ENCODE measurements around the gene CACNA1C.

The CACNA1C gene

DNA sequence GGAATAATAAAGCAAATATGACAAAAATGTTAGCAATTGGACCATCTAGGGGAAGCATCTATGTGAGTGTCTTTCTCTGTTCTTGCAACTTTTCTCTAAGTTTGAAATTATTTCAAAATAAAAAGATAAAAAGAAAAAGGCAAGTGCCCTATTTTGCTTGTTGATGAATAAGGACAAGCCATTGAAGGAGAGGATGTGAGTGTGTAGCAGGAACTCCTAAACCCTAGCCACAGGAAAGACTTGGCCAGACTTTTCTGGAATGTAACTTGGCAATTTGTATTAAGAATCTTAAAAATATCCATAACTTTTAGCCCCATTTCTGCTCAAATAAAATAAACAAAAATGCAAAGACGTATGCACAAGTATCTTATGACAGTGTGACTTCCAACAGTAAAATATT is 279.4 kb downstream of the CACNA1C start:
- no peak for DNase-seq

DNA sequence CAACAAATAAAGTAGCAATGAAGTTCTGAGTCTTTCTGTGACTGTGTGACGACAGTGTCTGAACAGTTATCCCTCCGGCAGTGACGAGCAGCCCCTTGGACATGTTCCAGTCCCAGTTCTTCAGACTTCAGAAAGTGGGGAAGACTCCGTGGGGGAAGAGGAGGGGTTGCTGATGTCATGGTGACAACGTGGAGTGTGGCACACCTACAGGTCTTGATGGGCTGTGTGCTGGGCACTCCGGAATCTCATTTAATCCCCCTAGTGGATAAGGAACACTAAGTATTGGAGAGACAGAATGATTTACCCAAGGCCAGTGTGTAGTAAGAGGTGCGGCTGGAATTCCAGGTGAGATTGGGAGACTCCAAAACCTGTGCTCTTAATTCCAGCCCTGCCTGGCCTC is 280.2 kb downstream of the CACNA1C start:
- no peak for DNase-seq

DNA sequence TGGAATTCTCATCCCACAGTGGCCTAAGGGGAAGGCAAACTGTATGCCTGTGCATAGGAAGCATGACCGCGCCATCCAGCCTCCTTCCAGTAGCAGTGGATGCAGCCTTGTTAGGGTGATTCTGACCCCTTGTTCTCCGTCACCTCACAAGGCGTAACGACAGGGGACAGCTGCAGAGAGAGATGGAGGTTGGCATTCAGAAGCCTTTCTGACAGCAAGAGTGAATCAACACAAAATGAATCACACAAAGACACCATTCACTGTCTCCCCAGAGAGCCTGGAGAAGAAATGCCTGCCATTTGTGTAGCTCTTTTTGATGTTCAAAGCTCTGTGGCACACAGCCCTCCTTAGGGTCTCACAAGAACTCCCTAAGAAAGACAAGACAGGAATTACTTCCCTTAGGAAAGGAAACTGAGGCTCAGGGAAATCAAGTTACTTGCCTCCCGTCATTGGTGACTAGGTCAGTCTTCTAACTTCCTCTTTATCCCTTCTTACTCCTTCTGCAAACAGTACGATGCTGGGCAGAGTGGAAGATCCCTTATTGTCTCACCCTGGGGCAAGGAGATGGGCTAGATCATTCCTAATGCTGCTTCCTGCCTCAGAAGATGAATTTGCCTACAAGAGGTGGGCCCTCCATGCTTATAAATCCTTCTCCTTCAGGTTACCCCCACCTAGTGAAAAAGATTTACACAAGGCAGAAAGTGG is 280.9 kb downstream of the CACNA1C start:
- DNase-seq, result no peak

DNA sequence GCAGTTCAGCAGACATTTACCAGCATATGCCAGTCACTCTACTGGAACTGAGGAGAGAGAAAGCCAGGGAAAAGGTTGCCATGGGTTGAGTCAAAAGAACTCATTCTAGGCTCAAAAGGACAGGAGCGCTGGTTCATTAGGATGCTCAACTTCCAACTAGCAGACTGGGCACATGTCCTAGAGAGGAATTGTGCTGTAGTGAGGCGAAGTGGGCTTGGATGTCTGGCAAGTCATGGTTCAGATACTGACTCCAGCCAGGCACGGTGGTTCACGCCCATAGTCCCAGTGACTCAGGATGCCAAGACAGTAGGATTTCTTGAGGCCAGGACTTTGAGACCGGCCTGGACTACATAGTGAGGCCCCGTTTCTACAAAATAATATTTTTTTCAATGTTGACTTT is 281.5 kb downstream of the CACNA1C start:
- no peak for DNase-seq

DNA sequence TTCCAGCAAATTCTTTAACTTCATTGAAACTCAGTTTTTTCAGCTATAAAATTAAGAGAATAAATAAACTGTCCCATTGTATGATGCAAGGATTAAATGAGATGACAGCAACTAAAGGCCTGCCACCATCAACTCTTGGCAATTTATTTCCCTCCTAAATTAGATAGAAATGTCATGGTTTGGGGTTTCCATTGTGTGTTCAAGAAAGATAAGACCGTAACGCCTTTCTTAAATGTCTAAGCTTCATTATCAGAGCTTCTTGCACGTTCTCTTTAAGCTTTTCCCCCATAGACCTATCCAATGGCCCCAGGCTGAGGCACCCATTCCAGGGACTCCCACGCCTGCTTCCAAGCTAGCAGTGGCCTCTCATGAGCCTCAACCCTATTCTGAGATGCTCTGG is 281.9 kb downstream of the CACNA1C start:
- no peak for DNase-seq

DNA sequence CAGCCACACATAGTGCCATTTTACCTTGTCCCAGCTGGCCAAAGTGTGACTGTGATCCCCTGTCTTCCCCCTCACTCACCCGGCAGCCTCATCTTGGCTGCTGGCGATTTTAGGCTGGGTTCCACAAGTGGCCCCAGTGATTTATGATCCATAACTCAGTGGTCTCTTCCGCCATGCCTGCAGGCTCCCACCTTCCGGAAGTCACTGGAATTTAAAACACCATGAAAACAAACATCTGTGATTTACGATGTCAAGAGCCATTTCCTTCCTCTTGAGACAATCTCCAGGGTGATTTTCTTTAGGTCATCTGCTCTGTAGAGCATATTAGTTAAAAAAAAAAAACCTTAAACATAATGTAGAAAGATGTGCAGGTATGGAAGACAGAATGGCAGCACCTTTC is 282.3 kb downstream of the CACNA1C start:
- no peak for DNase-seq

DNA sequence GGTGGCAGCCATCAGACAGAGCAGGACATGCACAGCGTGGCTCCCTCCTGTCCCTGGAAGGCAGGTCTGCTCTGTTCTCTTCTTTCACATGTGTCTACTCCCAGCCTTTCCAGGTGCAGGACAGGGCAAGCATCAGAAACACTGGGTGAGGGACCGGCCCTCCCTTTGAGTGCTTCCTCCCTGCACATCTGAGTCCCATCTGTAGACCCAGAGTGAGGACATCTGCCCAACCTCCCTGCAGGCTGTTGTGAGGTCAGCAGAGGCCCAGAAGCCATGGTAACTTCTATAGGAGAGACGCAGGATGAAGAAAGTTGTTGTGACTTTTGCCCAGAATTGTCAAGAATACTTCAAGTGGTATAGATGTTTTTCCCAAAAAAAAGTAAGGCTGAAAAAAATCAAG is 282.7 kb downstream of the CACNA1C start:
- DNase-seq, result no peak

DNA sequence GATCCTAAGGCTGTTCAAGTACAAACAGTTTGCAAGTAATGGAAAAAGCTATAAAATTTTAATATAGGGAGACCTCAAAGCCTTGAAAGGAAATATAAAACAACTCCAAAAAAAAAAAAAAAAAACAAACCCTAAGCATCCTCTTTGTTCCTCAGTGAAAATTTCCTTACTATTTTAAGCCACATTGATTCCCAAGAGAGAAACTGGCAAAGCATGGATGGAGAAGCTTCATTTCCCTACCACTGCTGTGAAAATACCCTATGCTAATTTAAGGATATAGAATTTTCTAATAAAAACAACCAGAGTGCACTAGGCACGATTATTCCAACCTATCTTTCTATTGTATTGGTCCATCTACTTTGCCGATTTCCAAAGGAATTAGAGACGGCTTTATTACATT is 283.1 kb downstream of the CACNA1C start:
- no peak for DNase-seq

DNA sequence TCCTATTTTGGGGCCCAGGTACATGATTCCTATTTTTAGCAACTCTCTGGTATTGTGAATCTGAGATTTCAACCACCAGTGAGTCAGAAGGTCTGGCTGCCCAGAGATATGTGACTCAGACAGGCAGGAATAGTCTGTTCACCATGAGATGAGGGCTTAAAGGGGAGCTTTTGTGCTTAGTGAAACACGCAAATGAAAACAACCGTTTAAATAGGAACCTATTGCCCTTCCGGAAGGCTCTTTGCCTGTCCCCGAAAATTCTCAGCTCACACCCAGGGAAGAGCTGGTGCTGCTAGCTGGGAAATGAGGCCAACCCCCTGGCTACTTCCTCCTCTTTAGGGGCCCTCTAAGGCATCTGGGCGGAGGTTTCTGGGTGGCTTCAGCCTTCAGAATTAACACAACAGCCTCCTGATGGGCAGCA is 283.6 kb downstream of the CACNA1C start:
- no peak for DNase-seq

DNA sequence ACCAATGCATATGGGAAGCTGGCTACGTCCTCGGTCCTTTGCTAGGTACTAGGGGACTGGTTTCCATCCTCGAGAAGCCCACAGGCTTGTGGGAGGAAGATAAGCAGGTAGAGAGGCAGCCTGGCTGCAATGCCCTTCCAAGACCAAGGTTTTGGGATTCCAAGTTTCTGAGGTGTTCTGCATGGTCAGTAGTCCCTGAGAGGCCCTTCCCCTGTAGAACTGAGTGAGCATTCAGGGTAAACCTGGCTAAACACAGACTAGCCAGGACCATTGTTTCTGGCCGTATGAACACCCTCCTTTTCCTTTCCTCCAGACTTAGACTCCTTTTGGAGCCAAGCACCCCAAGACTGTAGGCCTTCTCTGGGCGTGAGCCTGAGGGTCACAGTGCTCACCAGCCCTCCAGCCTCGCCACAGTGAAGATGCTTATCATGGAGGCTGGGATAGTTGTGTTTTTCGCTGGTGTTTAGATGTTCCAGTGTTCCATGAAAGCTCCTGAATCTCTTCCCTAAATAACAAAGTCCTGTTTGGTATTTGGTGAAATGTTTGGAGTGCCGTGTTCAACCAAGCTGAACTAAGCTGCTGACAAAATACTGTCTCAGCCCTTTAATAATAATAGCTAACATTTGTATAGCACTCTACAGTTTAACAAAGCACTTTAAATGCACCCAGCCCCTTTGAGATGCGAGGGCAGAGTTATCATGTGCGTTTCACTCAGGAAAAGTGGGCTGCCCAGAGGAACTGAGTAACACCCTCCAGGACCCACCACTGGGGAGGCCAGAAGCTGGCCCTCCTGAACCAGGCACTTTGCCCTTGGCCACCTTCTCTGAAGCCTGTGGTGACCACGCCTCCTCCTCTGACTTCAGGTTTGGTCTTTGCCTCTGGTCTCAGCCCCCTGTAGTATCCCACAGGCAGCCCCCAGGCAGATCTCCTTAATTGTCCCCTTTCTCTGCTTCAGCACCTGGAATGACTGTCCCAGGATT is 284.5 kb downstream of the CACNA1C start:
- DNase-seq, result no peak

DNA sequence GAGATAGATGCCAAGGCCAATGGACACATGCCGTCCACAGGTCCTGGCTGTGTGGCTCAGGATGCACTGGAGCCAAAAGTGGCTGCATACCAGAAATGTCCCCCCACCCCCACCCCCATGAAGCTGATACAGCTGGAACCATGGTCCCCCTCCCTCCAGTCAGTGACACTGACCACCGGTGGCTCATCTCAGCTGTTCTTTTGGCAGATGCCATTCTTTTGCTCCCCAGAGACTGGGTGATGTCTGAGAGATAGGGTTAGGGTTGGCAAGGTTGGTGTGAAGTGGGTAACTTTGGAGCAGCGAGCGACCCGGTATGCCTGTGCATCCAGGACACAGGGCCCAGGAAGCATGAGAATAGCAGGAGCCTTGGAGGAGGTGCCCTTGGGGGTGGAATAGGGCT is 285.6 kb downstream of the CACNA1C start:
- DNase-seq, result no peak

DNA sequence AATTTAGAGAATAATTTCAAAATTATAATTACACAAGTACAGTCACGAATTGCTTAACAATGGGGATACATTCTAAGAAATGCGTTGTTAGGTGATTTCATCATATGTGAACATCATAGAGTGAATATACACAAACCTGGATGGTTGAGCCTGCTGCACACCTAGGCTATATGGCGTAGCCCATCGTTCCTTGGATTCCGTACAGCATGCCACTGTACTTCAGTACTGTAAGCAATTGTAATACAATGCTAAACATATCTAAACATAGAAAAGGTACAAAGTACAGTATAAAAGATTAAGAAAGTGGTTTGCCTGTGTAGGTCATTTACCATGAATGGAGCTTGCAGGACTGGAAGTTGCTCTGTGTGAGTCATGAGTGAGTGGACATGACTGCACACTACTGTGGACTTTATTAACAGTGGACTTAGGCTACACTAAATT is 286.2 kb downstream of the CACNA1C start:
- no peak for DNase-seq

DNA sequence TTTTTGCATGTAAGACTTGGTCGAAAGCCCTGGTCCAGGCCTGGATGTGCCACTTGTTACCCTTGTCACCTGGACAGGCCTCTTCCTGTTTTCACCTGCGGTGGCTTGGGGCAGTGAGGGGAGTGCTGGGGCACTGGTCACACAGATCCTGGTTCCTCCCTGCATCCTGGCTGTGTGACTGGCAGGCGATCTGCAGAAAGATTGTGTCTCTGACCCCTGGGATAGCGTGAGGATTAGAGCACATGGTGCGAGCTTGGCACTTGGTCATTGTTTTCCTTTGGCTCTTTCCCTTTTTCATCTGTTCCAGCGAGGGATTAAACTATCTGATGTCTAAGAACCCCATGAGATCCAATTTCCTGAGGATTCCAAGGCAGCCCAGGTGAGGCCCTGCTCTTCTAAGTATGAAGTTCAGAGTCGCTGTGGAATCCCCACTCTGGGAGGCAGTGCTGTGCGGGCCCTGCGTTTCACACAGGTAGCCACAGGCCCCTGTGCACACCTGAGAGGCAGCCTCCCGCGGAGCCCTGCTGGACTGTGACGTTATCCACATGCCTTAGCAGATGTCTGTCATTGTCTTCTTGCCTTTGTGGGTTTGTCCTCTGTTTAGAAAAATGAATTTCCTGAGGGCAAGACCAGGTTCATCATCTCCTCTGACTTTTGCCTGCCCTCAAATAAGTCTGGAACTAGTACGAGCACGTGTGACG is 288.4 kb downstream of the CACNA1C start:
- DNase-seq, result no peak

DNA sequence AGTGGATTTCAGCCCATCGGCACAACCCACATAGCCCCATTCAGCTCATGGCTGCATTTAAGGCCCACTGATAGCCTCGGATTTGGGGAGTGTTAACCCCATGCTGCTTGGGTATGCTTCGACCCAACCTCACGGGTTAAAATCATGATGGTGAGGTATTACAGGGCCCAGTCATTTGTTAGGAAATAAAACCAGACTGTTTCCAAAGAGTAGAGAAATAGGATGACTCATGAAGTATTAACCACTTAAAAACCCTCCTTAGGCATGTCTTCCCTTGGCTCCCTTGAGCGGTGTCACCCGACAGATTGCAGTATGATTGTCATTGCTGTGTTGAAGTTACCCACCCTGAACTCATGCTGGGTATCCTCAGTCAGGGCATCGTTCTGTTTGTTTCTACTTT is 289.1 kb downstream of the CACNA1C start:
- DNase-seq, result no peak

DNA sequence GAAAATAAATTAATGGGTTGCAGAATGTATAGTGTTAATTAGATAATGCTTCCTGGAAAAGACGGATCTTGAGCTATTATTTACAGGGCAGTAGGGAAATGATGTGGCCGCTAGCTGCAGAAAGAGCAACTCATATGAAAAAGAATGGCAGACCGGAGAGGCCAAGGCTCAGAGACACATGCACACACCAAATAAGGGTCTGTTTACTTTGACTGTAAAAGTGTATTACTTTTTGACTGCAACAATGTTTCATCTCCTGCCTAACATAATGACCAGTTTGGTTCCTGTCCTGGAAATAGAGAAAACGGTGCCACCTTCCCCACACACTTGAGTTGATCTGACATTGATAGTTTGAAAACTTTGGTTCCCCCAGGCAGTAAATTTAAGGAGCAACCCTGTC is 290.9 kb downstream of the CACNA1C start:
- DNase-seq, result no peak

DNA sequence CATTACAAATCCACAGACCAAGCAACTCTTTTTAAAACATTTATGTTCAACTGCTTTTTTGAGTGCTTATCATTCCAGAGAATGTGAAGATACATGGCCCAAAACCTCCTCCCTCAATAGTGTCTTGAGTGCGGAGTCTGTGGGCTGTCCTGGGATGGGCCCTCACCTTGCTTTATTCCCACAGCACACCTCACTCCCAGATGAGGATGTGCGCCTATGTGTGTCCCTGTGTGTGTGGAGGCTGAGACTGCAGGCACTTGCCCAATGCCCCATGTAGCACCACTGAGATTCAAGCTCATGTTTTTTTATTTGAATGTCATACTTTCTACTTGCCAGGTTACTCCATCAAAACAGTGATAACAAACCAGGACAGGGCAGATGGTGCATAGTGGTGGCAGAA is 291.7 kb downstream of the CACNA1C start:
- DNase-seq, result no peak

DNA sequence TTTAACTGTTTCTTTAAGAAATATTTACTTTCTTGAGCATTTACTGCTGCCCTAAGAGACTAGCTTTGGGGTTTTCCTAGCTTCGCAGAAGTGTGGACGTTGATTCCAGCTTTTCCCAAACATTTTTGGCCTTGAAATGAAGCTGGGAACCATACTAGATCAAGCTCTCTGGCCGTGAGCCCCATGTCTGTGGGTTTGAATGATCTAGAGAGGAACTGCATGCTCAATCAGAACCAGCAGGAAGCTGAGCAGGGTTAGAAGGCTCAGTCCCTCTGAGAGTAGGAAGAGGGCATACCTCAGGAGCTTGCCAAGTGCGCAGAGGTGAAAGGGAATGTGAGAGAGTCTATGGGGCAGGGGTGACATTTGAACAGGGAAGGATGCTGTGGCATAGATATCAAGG is 292.1 kb downstream of the CACNA1C start:
- no peak for DNase-seq

DNA sequence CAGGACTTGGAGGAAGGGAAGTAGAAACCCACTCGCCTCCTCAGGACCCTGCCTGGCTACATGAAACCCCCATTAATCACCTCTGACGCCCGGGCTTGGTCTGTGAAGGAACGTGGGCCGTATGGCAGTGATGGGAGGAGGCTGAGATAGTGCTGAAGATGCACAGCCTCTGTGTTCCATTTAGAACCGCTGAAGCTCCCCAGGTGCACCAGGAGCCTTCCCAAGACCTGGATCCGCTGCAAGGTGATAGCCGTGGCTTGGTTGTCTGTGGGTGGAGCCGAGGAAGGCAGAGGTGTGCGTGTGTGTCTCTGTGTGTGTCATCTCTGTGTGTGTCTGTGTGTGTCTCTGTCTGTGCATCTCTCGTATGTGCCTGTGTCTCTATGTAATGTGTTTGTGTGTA is 293.1 kb downstream of the CACNA1C start:
- no peak for DNase-seq

DNA sequence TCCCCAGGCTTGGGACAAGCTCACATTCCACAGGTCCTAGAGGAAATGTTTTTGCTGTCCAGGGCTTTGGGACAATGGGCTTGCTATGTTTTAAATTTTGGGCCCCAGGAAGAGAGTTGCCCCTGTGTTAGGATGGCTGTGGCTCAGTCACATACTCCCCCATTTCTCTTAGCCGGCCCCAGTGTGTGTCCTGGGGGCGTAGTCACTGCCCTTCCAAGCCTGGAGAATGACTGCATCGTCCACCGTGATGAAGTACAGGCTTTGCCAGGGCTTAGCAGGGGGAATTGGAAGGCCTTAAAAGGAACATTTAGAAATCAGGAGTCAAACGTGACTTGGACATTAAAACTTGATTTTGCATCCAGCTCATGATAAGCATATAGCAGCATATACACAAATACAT is 293.6 kb downstream of the CACNA1C start:
- DNase-seq, result no peak

DNA sequence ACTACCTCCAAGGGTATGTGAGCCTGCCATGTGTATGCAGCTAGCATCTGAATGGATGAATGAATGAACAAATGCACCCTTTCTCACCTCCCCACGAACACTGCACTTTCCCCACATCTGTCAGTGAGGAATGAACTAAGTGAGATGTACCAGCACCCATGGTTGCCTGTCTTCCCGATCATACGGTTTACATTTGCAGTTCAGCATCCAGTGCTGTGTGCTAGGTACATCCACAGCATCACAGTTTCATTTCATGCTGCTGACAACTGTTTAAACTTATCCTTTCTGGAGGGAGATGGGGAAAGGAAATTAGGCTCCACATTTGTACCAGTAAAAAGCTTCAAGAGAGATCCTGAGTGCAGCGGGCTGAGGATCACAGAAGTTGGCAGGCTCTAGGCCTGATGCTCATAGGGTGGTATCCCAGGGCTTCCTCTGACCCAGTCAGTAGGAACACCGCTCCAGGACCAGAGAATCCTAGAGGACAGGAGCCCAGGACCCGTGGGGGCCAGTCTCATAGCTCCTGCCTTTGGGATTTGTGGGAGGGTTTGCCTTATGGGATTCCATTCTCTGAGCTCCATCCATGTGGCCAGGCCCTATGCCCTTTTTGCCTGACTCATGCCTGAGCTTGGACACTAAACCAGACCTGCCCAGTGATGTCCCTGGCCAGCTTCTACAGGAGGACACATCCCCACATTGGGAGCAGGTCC is 294.5 kb downstream of the CACNA1C start:
- DNase-seq, result no peak

DNA sequence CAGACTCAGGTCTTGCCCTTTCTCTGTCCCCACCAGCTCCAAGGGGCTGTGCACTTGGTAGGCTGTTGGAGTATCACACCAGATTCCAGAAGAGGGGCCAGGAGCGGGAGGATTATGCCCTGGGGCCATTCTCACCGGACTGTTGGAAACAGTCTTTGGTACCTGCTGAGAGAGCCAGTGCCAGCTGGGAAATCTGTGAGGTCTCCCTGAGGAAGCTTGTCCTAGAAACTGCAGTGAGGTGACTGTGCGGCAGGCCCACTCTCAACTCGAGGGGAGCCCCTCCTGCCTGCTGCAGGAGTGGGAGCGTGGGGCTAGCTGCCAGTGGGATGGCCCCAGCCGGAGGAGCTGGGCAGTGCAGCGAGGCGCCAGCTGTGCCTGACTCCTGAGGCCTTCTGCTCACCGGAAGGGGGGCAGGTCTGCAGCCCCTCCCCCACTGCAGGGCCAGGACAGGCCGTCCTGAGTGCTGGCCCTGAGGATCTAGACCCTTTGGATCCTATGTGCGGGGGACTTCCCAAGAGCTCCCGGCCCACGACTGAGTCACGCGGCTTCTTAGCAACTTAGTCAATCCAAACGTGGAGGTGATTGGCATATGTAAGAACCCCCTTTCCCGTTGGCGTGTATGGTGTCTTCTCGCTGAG is 295.2 kb downstream of the CACNA1C start:
- no peak for DNase-seq

DNA sequence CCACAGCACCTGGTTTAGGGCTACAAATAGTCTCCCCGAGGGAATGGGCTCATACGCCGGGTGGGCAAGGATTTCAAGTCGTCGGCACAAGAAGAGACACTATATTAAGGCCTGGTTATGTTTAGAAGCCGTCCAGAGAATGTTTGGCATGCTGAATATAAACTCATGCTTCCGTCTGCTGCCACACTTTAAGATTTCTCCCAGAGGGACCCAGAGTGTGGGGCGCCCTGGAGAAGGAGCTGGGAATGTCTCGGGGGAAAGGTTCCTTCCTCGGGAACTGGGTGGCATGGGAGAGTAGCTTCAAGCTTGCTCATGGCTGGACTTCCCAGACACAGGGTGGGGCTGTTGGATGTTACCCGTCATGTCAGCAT is 295.7 kb downstream of the CACNA1C start:
- no peak for DNase-seq

DNA sequence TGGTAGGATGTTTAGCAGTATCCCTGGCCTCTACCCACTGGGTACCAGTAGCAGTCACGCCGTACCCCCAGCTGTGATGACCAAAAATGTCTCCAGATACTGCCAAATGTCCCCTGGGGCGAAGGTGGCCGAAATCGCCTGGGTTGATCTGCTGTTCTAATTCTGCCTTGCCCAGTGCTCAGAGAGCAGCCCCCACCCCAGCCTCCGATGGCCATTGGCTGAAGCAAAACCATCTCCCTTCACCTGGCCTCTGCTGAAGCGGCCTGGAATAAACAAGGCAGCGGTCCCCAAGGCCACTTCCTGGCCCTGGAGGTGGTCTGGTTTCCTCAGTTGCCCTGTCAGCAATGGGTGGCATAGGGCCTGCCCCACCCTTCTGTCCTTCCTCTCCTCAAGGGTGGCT is 298.4 kb downstream of the CACNA1C start:
- DNase-seq, result no peak

Measured in cortex of kidney (tissue), 1 donor.